Effector CD8-positive, alpha-beta T cell (primary cell): ENCODE measurements around the gene ADPRS.
A peak's percentile ranks its signal among the peaks of the same experiment; 100 is the strongest.

Experiments used
- DNase-seq: peaks from one replicate; lab custom pipeline; 2025; lab: John Stamatoyannopoulos, UW

Gene ADPRS

GRCh38 chr1:36087233-36088123, 1.2 kb upstream of the ADPRS start:
- no peak for DNase-seq

GRCh38 chr1:36088265-36088576, 471 bp upstream of the ADPRS start:
- DNase-seq: no peak

- no peak for DNase-seq
These were observed 865 bp downstream of the ADPRS start for GRCh38 chr1:36089393-36090121.

GRCh38 chr1:36091141-36091540, 2.4 kb downstream of the ADPRS start:
- DNase-seq: no peak

GRCh38 chr1:36091698-36092097, 3.0 kb downstream of the ADPRS start:
- DNase-seq: no peak

GRCh38 chr1:36092166-36092797, 3.6 kb downstream of the ADPRS start:
- DNase-seq: no peak

GRCh38 chr1:36092798-36093185, 4.1 kb downstream of the ADPRS start:
- no peak for DNase-seq

- no peak for DNase-seq
These were observed 4.5 kb downstream of the ADPRS start for GRCh38 chr1:36093226-36093625.

- DNase-seq: no peak
These were observed 5.2 kb downstream of the ADPRS start for GRCh38 chr1:36093929-36094328.

GRCh38 chr1:36094621-36095061, 5.9 kb downstream of the ADPRS start:
- DNase-seq: no peak

- DNase-seq: no peak
These were observed 7.2 kb downstream of the ADPRS start for GRCh38 chr1:36095760-36096405.

- no peak for DNase-seq
These were observed 8.1 kb downstream of the ADPRS start for GRCh38 chr1:36096500-36097432.

- DNase-seq: no peak
These were observed 9.2 kb downstream of the ADPRS start for GRCh38 chr1:36097693-36098585.

GRCh38 chr1:36098650-36099365, 10.1 kb downstream of the ADPRS start:
- DNase-seq: no peak

- peak; percentile 72 for DNase-seq
These were observed 11.1 kb downstream of the ADPRS start for GRCh38 chr1:36099681-36100341.

GRCh38 chr1:36100376-36100775, 11.7 kb downstream of the ADPRS start:
- no peak for DNase-seq

- DNase-seq: no peak
These were observed 12.9 kb downstream of the ADPRS start for GRCh38 chr1:36101546-36101945.

- no peak for DNase-seq
These were observed 17.6 kb downstream of the ADPRS start for GRCh38 chr1:36106269-36106668.

GRCh38 chr1:36107394-36107793, 18.7 kb downstream of the ADPRS start:
- no peak for DNase-seq
